K562 (cell line): ENCODE data around the gene ZNF80. TPM values are rescaled to one million over a fixed set of nuclear protein-coding genes. Genes with fewer than 3 reads are reported as not detected.

Experiments used
- ATAC-seq: fragments of 200-7000 bp; cut with Tn5 transposase; 3 replicates; pipeline ENCODE4 v1.9.1; 2020; ENCODE audit warnings: moderate library complexity
- BruUV-seq: library from RNA; stranded (reverse); fragments of 400-500 nt; replicated peaks from 2 replicates; lab custom pipeline; 2021; lab: Mats Ljungman, UMichigan
- CTCF ChIA-PET: fragments of 300-600 bp; formaldehyde crosslinking; extraction: SDS; loops from one replicate; lab custom pipeline; 2021; ENCODE audit warnings: low intra/inter-chr PET ratio; lab: Yijun Ruan, JAX
- POLR2A ChIA-PET: fragments of 300-600, 350-650 bp; sonication (Branson Sonifier 250); formaldehyde crosslinking; extraction: SDS; loops from one replicate; lab custom pipeline; 2021; ENCODE audit warnings: antibody characterized with exemption, inconsistent platforms; lab: Yijun Ruan, JAX
- DNase-seq, 4 experiments: peaks; one replicate each; pipeline versions ENCODE4 v3.0.0 to v3.0.0-alpha.2; 2011 to 2018; ENCODE audit warnings: low spot score in 3 of 4, mixed read lengths in 3 of 4; ENCODE audit errors: extremely low read depth in 1 of 4
- FAIRE-seq: peaks from 2 replicates; lab custom pipeline; 2011; peaks lifted over from hg19 to GRCh38; lab: Jason Lieb, UNC
- H2AFZ ChIP-seq: 2 replicates; pipeline ENCODE4 v1.6.0; 2011; ENCODE audit warnings: low read depth, low read length, control low read depth, inconsistent platforms
- H3K27ac ChIP-seq: fragments of 200-600 bp; 3 replicates; pipeline ENCODE4 v1.8.0; 2011; ENCODE audit warnings: low read depth, mild to moderate bottlenecking, control low read depth, inconsistent platforms, low read length, moderate library complexity, mixed read lengths; ENCODE audit errors: extremely low read depth
- H3K27me3 ChIP-seq, 2 experiments: fragments of 300-600 bp in 1 of 2; 2 replicates in 1 of 2; 3 replicates in 1 of 2; pipeline versions ENCODE4 v1.6.0 to v1.8.0; 2011; ENCODE audit warnings: inconsistent platforms in 2 of 2, low read length in 2 of 2, mild to moderate bottlenecking in 1 of 2, mixed read lengths in 1 of 2, moderate library complexity in 1 of 2; ENCODE audit not compliant: control insufficient read depth in 2 of 2, insufficient read depth in 2 of 2
- H3K36me3 ChIP-seq: fragments of 300-600 bp; 3 replicates; pipeline ENCODE4 v1.8.0; 2011; ENCODE audit warnings: mild to moderate bottlenecking, low read length, inconsistent platforms; ENCODE audit not compliant: control insufficient read depth, insufficient read depth
- H3K4me1 ChIP-seq, 2 experiments: fragments of 200-600 bp in 1 of 2; replicated peaks in 1 of 2; 2 replicates in 1 of 2; 3 replicates in 1 of 2; pipeline versions ENCODE4 v1.5.1 to v1.8.0; 2011; ENCODE audit warnings: inconsistent platforms in 2 of 2, low read length in 2 of 2, mild to moderate bottlenecking in 1 of 2, mixed read lengths in 1 of 2, moderate library complexity in 1 of 2; ENCODE audit not compliant: control insufficient read depth in 2 of 2, insufficient read depth in 2 of 2
- H3K4me2 ChIP-seq: 2 replicates; pipeline ENCODE4 v1.6.1; 2011; ENCODE audit warnings: low read length, control low read depth, inconsistent platforms, mixed read lengths; ENCODE audit not compliant: insufficient read depth
- H3K4me3 ChIP-seq: fragments of 200-600 bp; sonication (generic), shearing (Covaris generic); 2 replicates; pipeline ENCODE4 v1.5.1; 2016; ENCODE audit warnings: control low read depth, inconsistent platforms
- H3K79me2 ChIP-seq: fragments of 200-600 bp; 3 replicates; pipeline ENCODE4 v1.8.0; 2011; ENCODE audit warnings: low read length, inconsistent platforms; ENCODE audit not compliant: control insufficient read depth, insufficient read depth
- H3K9ac ChIP-seq, 2 experiments: 2 replicates each; pipeline versions ENCODE4 v1.6.0 to v1.6.1; 2011; ENCODE audit warnings: low read depth in 2 of 2, low read length in 2 of 2, control low read depth in 1 of 2, inconsistent platforms in 1 of 2, mild to moderate bottlenecking in 1 of 2, mixed read lengths in 1 of 2; ENCODE audit not compliant: insufficient read depth in 1 of 2
- H3K9me1 ChIP-seq: one replicate; pipeline ENCODE4 v1.6.0; 2011; ENCODE audit warnings: inconsistent platforms, mild to moderate bottlenecking, low read length, moderate library complexity; ENCODE audit not compliant: control insufficient read depth, insufficient read depth
- H3K9me3 ChIP-seq: replicated peaks from 2 replicates; pipeline ENCODE4 v1.5.1; 2011; ENCODE audit warnings: low read depth, low read length, inconsistent platforms; ENCODE audit not compliant: control insufficient read depth, insufficient read depth
- H4K20me1 ChIP-seq: replicated peaks from 2 replicates; pipeline ENCODE4 v1.6.1; 2011; ENCODE audit warnings: low read length, inconsistent platforms, mixed read lengths; ENCODE audit not compliant: control insufficient read depth, insufficient read depth
- ATF6 ChIP-seq: sonication (generic); formaldehyde crosslinking; IDR thresholded peaks from 2 replicates; pipeline ENCODE4 v1.4.0; 2020; ENCODE audit warnings: mild to moderate bottlenecking, missing genetic modification reagents
- DIDO1 ChIP-seq: fragments of 450-650 bp; IDR thresholded peaks from 2 replicates; pipeline ENCODE4 v1.6.1; 2016; ENCODE audit warnings: low read depth, missing biosample characterization, missing genetic modification characterization
- HNRNPK ChIP-seq: fragments of 200-400 bp; formaldehyde crosslinking; IDR thresholded peaks from one replicate; pipeline ENCODE4 v1.6.1; 2018; ENCODE audit warnings: mild to moderate bottlenecking, low read depth, low read length; ENCODE audit not compliant: poor library complexity, severe bottlenecking
- HOXB6 ChIP-seq: fragments of 250-450 bp; sonication (Bioruptor Pico); IDR thresholded peaks from 2 replicates; pipeline ENCODE4 v1.5.1; 2022; ENCODE audit warnings: mild to moderate bottlenecking, borderline replicate concordance
- JUN ChIP-seq, 2 experiments: sonication (generic) in 1 of 2; formaldehyde crosslinking in 1 of 2; IDR thresholded peaks; 2 replicates each; pipeline versions ENCODE4 v1.6.1 to v1.8.0; 2012 to 2022; ENCODE audit warnings: borderline replicate concordance in 2 of 2, mild to moderate bottlenecking in 2 of 2, improper control_type of control experiment in 1 of 2, low read depth in 1 of 2, low read length in 1 of 2, missing genetic modification reagents in 1 of 2
- KDM5B ChIP-seq: fragments of 200-600 bp; sonication (generic); IDR thresholded peaks from 2 replicates; pipeline ENCODE4 v1.6.1; 2012; ENCODE audit warnings: low read depth, mild to moderate bottlenecking, moderate library complexity, low read length, control low read depth, inconsistent platforms; ENCODE audit not compliant: insufficient replicate concordance
- OTX1 ChIP-seq: fragments of 450-650 bp; formaldehyde crosslinking; IDR thresholded peaks from 2 replicates; pipeline ENCODE4 v1.4.0; 2022; ENCODE audit warnings: mild to moderate bottlenecking
- PTTG1 ChIP-seq: fragments of 450-650 bp; IDR thresholded peaks from 2 replicates; pipeline ENCODE4 v1.6.1; 2016; ENCODE audit warnings: low read depth, mild to moderate bottlenecking, missing genetic modification characterization, missing compliant biosample characterization
- TCF7 ChIP-seq: sonication (generic); IDR thresholded peaks from 2 replicates; pipeline ENCODE4 v1.6.1; 2016; ENCODE audit warnings: antibody characterized with exemption, borderline replicate concordance
- ZBTB49 ChIP-seq: sonication (generic); formaldehyde crosslinking; IDR thresholded peaks from 2 replicates; pipeline ENCODE4 v1.8.0; 2022; ENCODE audit warnings: missing genetic modification reagents, mild to moderate bottlenecking, borderline replicate concordance
- ZFP91 ChIP-seq: sonication (generic); formaldehyde crosslinking; IDR thresholded peaks from 2 replicates; pipeline ENCODE4 v1.8.0; 2022; ENCODE audit warnings: mild to moderate bottlenecking, missing genetic modification reagents
- ZNF24 ChIP-seq: fragments of 450-650 bp; IDR thresholded peaks from 2 replicates; pipeline ENCODE4 v1.6.1; 2016
- ZNF449 ChIP-seq: fragments of 250-450 bp; sonication (Bioruptor Pico); IDR thresholded peaks from 2 replicates; pipeline ENCODE4 v1.8.0; 2022; ENCODE audit warnings: moderate library complexity, mild to moderate bottlenecking, inconsistent platforms
- ZNF778 ChIP-seq: fragments of 450-650 bp; formaldehyde crosslinking; IDR thresholded peaks from 2 replicates; pipeline ENCODE4 v1.4.0; 2020; ENCODE audit warnings: mild to moderate bottlenecking, moderate library complexity
- WGBS: fragments of 100-300 bp; shearing (Covaris generic); methylation state at CpG from one replicate; pipeline ENCODE4 v1.1.6; 2016; ENCODE audit warnings: low coverage, mixed read lengths; ENCODE audit not compliant: insufficient coverage; ENCODE audit errors: missing lambda C conversion rate; 5-methylcytosine and 5-hydroxymethylcytosine counted together
- in situ Hi-C: fragments of 300-500 bp; cut with MboI; formaldehyde crosslinking; loops from 4 replicates; pipeline ENCODE4 v1.15.0; 2018; ENCODE audit warnings: inconsistent platforms, mixed read lengths
- intact Hi-C: fragments of 100-400 bp; cut with micrococcal nuclease; formaldehyde crosslinking; loops from 2 replicates; pipeline ENCODE4 v1.14.2; 2022
- polyA plus RNA-seq, 8 experiments: library from polyadenylated mRNA; depleted of rRNA in 4 of 8; stranded (reverse) in 5 of 8; unstranded in 3 of 8; fragments of >200 nt; fragmentation: Nextera tagmentation in 2 of 8; fragmentation: Illumina TruSeq in 1 of 8; extraction: Ambion mirVana in 2 of 8; extraction: Trizol in 1 of 8; gene quantifications; 2 replicates each; pipeline versions ENCODE4 v1.2.1 to v1.2.3, GENCODE V29; 2011 to 2014; ENCODE audit warnings: inconsistent platforms in 1 of 8, missing spikeins in 1 of 8
- total RNA-seq, 7 experiments: library from RNA; depleted of rRNA in 6 of 7; stranded (reverse); fragments of >200 nt in 6 of 7; fragmentation: Illumina TruSeq in 2 of 7; extraction: Trizol in 2 of 7; gene quantifications; 2 replicates each; pipeline versions ENCODE4 v1.2.1 to v1.2.3, GENCODE V29; 2011 to 2021; ENCODE audit warnings: low replicate concordance in 1 of 7

The ZNF80 gene
- total and polyA plus RNA-seq, 9 of the 15 experiments (the other 6 are each of a cell fraction or from before 2014, with no cell fraction given), result 0.01 to 0.07 (median 0.04) TPM; not detected in 3

GRCh38 chr3:114286266-114286665, 48.9 kb upstream of the ZNF80 start:
- Histone ChIP-seq H3K4me3 (no peak overlapping the region), H3K79me2 (no peaks in the 10 kb centered on the region), H3K4me1 (peaks cover 0 to 6% of the 10 kb centered on the region in 2 experiments; a peak in 2 of 5 replicates), H3K27me3 (no peaks in the 10 kb centered on the region), H3K4me2 (no peak overlapping the region), H4K20me1 (no peaks in the 10 kb centered on the region), H3K36me3 (no peaks in the 10 kb centered on the region), H2AFZ (no peak overlapping the region)
- CTCF ChIA-PET, result no interaction called here
- FAIRE-seq (no peak), DNase-seq (no peak), ATAC-seq (no peak)
- WGBS, result 0% methylated on average over 2 of the region's 2 CpGs
- intact Hi-C loops, result no loop called here
- in situ Hi-C loops, result no loop called here
- no TSS peak for BruUV-seq
- POLR2A ChIA-PET, result no interaction called here
- TF ChIP-seq HOXB6 (CRISPR knock-in tag) (no peak), ATF6 (CRISPR knock-in tag) (no peak), JUN (IDR thresholded peaks at IDR 0.05; ENCODE audit: borderline replicate concordance, low read depth, low read length) (no peak), JUN (CRISPR knock-in tag; IDR thresholded peaks at IDR 0.05; ENCODE audit: borderline replicate concordance) (no peak), ZNF778 (CRISPR knock-in tag) (no peak), OTX1 (no peak), HNRNPK (no peak), ZFP91 (CRISPR knock-in tag) (no peak), ZNF24 (no peak), ZNF449 (CRISPR knock-in tag) (no peak), TCF7 (no peak), DIDO1 (no peak), ZBTB49 (no peak), PTTG1 (tag) (no peak), KDM5B (no peak)
- TF ChIP-seq, all 486 proteins: peak for 0
- Histone ChIP-seq H3K9ac (no peak overlapping the region), H3K9me1 (no peaks in the 10 kb centered on the region), H3K27ac (no peak overlapping the region), H3K9me3 (no peaks in the 10 kb centered on the region)
